Calu3 (cell line): Measurements from ENCODE around the gene SP5. TPM values are rescaled to one million over a fixed set of nuclear protein-coding genes. Genes with fewer than 3 reads are reported as not detected.
"Not testable (repeated sequence)": the region's sequence is repeated elsewhere in the genome, so short reads cannot be mapped to it uniquely, and the experiment has no call there.

Experiments used
- BruUV-seq: library from RNA; stranded (reverse); fragments of 400-500 nt; replicated peaks from 2 replicates; lab custom pipeline; 2021; lab: Mats Ljungman, UMichigan
- CTCF ChIA-PET: fragments of 300-600 bp; sonication (Branson Sonifier 250); formaldehyde crosslinking; loops from one replicate; lab custom pipeline; 2022; ENCODE audit warnings: antibody characterized with exemption; lab: Charles Lee
- DNase-seq: peaks from one replicate; pipeline ENCODE4 v3.0.0; 2022
- H3K27ac Mint-ChIP-seq: one replicate; pipeline ENCODE4 v1.8.0; 2022; ENCODE audit warnings: mixed read lengths; ENCODE audit not compliant: unreplicated experiment
- H3K27me3 Mint-ChIP-seq: one replicate; pipeline ENCODE4 v1.8.0; 2022; ENCODE audit warnings: mixed read lengths; ENCODE audit not compliant: unreplicated experiment
- H3K36me3 Mint-ChIP-seq: one replicate; pipeline ENCODE4 v1.8.0; 2022; ENCODE audit warnings: mild to moderate bottlenecking, moderate library complexity, mixed read lengths; ENCODE audit not compliant: insufficient read depth, unreplicated experiment
- H3K4me1 Mint-ChIP-seq: one replicate; pipeline ENCODE4 v1.8.0; 2022; ENCODE audit warnings: mild to moderate bottlenecking, low read depth, mixed read lengths; ENCODE audit not compliant: unreplicated experiment
- H3K4me3 Mint-ChIP-seq: one replicate; pipeline ENCODE4 v1.8.0; 2022; ENCODE audit warnings: mild to moderate bottlenecking, low read depth, moderate library complexity, mixed read lengths; ENCODE audit not compliant: unreplicated experiment
- H3K9me3 Mint-ChIP-seq: one replicate; pipeline ENCODE4 v1.8.0; 2022; ENCODE audit warnings: low read depth, mixed read lengths; ENCODE audit not compliant: unreplicated experiment
- intact Hi-C: fragments of 100-400 bp; cut with micrococcal nuclease; formaldehyde crosslinking; loops from one replicate; pipeline ENCODE4 v1.10.0; 2022; ENCODE audit not compliant: unreplicated experiment
- total RNA-seq: library from RNA; stranded (reverse); gene quantifications from 2 replicates; pipeline ENCODE4 v1.2.3, GENCODE V29; 2022
- TF ChIP-seq, protein P1 (sequence below): fragments of 200-600 bp; IDR thresholded peaks from one replicate; pipeline ENCODE4 v1.8.0; 2022; ENCODE audit warnings: antibody characterized with exemption; ENCODE audit not compliant: unreplicated experiment

Gene SP5
- total RNA-seq, 1 experiment from 2014 or later = 0.73 TPM

- CTCF ChIA-PET = no interaction called here
- BruUV-seq = no TSS peak
- H3K9me3 Mint-ChIP-seq = no peaks in the 10 kb centered on the region
- no peak overlapping the region for H3K4me3 Mint-ChIP-seq
- TF ChIP-seq, protein P1, sequence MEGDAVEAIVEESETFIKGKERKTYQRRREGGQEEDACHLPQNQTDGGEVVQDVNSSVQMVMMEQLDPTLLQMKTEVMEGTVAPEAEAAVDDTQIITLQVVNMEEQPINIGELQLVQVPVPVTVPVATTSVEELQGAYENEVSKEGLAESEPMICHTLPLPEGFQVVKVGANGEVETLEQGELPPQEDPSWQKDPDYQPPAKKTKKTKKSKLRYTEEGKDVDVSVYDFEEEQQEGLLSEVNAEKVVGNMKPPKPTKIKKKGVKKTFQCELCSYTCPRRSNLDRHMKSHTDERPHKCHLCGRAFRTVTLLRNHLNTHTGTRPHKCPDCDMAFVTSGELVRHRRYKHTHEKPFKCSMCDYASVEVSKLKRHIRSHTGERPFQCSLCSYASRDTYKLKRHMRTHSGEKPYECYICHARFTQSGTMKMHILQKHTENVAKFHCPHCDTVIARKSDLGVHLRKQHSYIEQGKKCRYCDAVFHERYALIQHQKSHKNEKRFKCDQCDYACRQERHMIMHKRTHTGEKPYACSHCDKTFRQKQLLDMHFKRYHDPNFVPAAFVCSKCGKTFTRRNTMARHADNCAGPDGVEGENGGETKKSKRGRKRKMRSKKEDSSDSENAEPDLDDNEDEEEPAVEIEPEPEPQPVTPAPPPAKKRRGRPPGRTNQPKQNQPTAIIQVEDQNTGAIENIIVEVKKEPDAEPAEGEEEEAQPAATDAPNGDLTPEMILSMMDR = no peak
- no peaks in the 10 kb centered on the region for H3K4me1 Mint-ChIP-seq
- no peak overlapping the region for H3K27ac Mint-ChIP-seq
- intact Hi-C loops = no loop called here
- peaks cover 14% of the 10 kb centered on the region for H3K27me3 Mint-ChIP-seq
- no peak for DNase-seq
- no peaks in the 10 kb centered on the region for H3K36me3 Mint-ChIP-seq
These were observed 44.1 kb upstream of the SP5 start for GRCh38 chr2:170671079-170671478.

DNA sequence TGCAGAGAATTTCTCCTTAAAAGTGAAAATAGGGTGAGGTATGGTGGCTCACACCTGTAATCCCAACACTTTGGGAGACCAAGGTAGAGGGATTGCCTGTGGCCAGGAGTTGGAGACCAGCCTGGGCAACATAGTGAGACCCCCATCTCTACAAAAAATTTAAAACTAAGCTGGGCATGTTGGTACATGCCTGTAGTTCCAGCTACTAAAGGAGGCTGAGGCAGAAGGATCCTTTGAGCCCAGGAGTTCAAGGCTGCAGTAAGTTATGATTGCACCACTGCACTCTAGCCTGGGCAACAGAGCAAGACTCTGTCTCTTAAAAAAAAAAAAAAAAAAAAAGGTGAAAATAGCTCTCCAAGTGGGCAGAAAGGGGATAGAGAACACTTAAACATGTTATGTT is 40.9 kb upstream of the SP5 start:
- H3K27ac Mint-ChIP-seq, BruUV-seq, H3K9me3 Mint-ChIP-seq, H3K4me3 Mint-ChIP-seq, CTCF ChIA-PET, H3K36me3 Mint-ChIP-seq, H3K4me1 Mint-ChIP-seq, intact Hi-C loops, DNase-seq: not testable (repeated sequence)
- H3K27me3 Mint-ChIP-seq = peaks cover 14% of the 10 kb centered on the region

GRCh38 chr2:170675701-170676100 is 39.4 kb upstream of the SP5 start:
- H3K4me1 Mint-ChIP-seq = no peaks in the 10 kb centered on the region
- peaks cover 14% of the 10 kb centered on the region for H3K27me3 Mint-ChIP-seq
- no peak overlapping the region for H3K4me3 Mint-ChIP-seq
- TF ChIP-seq, protein P1 = no peak
- DNase-seq = no peak
- CTCF ChIA-PET = no interaction called here
- H3K9me3 Mint-ChIP-seq = no peaks in the 10 kb centered on the region
- no TSS peak for BruUV-seq
- no peaks in the 10 kb centered on the region for H3K36me3 Mint-ChIP-seq
- no peak overlapping the region for H3K27ac Mint-ChIP-seq
- intact Hi-C loops = no loop called here

DNA sequence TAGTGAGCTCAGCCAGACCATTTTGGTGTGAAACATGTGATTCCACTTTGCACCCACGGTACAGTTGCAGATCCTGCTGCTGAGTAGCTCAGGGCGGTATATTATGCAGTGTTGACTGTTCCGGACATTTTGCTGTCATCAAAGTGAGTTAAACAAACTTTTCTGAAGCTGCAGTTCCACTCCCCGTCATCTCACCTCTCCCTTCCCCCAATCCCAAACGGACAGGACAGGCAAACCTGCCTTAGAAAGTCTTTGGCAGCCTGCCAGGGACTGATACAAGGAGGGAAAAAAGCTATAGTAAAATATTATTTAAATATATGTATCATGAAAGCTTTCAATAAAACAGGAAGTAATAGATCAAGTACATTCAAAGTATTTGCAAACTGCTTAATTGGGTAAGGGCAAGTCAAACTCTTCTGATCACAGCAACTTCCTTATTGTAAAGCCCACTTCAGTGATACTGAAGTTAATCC is 35.5 kb upstream of the SP5 start:
- CTCF ChIA-PET = interaction anchor here (0.5 to 1.0 kb wide), 2 partner anchors 181 to 238 kb away, joined by 4 to 12 read pairs; no protein-coding TSS in a partner anchor
- intact Hi-C loops = no loop called here
- TF ChIP-seq, protein P1 = no peak
- H3K27me3 Mint-ChIP-seq = no peaks in the 10 kb centered on the region
- no TSS peak for BruUV-seq
- no peak overlapping the region for H3K27ac Mint-ChIP-seq
- no peaks in the 10 kb centered on the region for H3K9me3 Mint-ChIP-seq
- peak; percentile 51 for DNase-seq
- peak overlapping the region; percentile 44 for H3K4me3 Mint-ChIP-seq
- H3K4me1 Mint-ChIP-seq = no peaks in the 10 kb centered on the region
- no peaks in the 10 kb centered on the region for H3K36me3 Mint-ChIP-seq

DNA sequence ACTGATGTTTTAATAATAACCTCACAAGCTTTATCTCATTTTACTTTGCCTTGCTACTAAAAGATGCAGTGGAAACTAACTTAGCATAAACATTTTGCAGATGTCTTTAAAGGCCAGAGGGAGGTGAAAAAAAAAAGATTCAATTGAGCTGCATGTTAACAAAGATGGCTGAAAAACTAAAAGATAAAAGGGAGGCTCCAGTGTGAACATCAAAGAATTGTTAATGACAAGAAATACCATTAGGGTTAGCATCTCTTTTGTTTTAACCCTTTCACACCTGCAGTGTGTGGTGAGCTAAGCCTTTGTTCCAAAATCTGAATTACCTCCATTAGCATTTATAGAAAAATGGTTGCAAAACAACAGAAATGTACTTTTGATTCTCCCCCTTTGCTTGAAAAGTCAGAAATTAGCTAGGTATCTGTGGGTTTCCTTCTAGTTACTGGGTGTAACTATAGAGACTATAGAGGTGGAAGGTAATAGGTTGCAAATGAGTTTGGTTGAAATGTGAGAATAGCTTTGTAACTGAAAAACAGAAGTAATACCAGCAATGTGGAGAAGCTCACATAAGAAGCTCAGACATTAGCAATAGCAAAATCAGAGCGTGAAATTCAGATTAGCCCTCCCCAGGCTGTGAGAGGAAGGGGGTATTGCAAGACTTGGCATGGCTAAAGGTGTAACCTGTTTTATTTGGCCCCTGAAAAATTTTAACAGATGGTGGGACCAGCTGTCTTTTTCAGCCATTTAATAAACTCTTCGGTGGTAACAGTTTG is 34.8 kb upstream of the SP5 start:
- no peak overlapping the region for H3K4me3 Mint-ChIP-seq
- TF ChIP-seq, protein P1 = no peak
- DNase-seq = no peak
- no TSS peak for BruUV-seq
- CTCF ChIA-PET = interaction anchor here (1.0 kb wide), 1 partner anchor 182 kb away, joined by 12 read pairs; no protein-coding TSS in a partner anchor
- no peaks in the 10 kb centered on the region for H3K36me3 Mint-ChIP-seq
- H3K9me3 Mint-ChIP-seq = no peaks in the 10 kb centered on the region
- H3K4me1 Mint-ChIP-seq = no peaks in the 10 kb centered on the region
- intact Hi-C loops = no loop called here
- H3K27ac Mint-ChIP-seq = no peak overlapping the region
- H3K27me3 Mint-ChIP-seq = no peaks in the 10 kb centered on the region
